HCT116 (cell line): Measurements from ENCODE around the gene ST7.
"Not testable (repeated sequence)": the region's sequence is repeated elsewhere in the genome, so short reads cannot be mapped to it uniquely, and the experiment has no call there.

Experiments
- ATF3 ChIP-seq: IDR thresholded peaks from 2 replicates; pipeline ENCODE4 v1.6.1; 2012
- CEBPB ChIP-seq: IDR thresholded peaks from 2 replicates; pipeline ENCODE4 v1.6.1; 2012; ENCODE audit warnings: low read depth
- ELF1 ChIP-seq: IDR thresholded peaks from 2 replicates; pipeline ENCODE4 v1.6.1; 2012; ENCODE audit warnings: low read depth, borderline replicate concordance
- JUND ChIP-seq: IDR thresholded peaks from 2 replicates; pipeline ENCODE4 v1.6.1; 2012
- POLR2A ChIP-seq: IDR thresholded peaks from 2 replicates; pipeline ENCODE4 v1.7.0; 2011; ENCODE audit warnings: borderline replicate concordance; ENCODE audit not compliant: insufficient read depth, insufficient read length; ENCODE audit errors: extremely low read depth
- REST ChIP-seq: IDR thresholded peaks from 2 replicates; pipeline ENCODE4 v1.6.1; 2012; ENCODE audit warnings: low read depth
- SIN3A ChIP-seq: IDR thresholded peaks from 2 replicates; pipeline ENCODE4 v1.6.1; 2012; ENCODE audit warnings: low read depth
- YY1 ChIP-seq: IDR thresholded peaks from 2 replicates; pipeline ENCODE4 v1.6.1; 2011; ENCODE audit warnings: low read length, low read depth, moderate library complexity, mild to moderate bottlenecking; ENCODE audit not compliant: insufficient replicate concordance; ENCODE audit errors: extremely low read depth
- TF ChIP-seq, protein P1 (sequence below), 3 experiments: fragments of 200-600 bp in 1 of 3; sonication (generic) in 1 of 3; IDR thresholded peaks in 2 of 3; conservative IDR thresholded peaks in 1 of 3; 2 replicates each; pipeline ENCODE4 v1.5.1; 2012 to 2017; ENCODE audit warnings: low read depth in 2 of 3, low read length in 2 of 3, antibody characterized with exemption in 1 of 3, borderline replicate concordance in 1 of 3, control low read depth in 1 of 3, mild to moderate bottlenecking in 1 of 3, mixed read lengths in 1 of 3, mixed run types in 1 of 3, moderate library complexity in 1 of 3; ENCODE audit not compliant: insufficient read depth in 1 of 3
- TF ChIP-seq, protein P2 (sequence below): IDR thresholded peaks from 2 replicates; pipeline ENCODE4 v1.6.1; 2012

GRCh38 chr7:116936844-116937243, 16.5 kb upstream of the ST7 start:
- TF ChIP-seq REST, POLR2A, ELF1, CEBPB, SIN3A, YY1, ATF3, JUND: not testable (repeated sequence)
- TF ChIP-seq, protein P1, sequence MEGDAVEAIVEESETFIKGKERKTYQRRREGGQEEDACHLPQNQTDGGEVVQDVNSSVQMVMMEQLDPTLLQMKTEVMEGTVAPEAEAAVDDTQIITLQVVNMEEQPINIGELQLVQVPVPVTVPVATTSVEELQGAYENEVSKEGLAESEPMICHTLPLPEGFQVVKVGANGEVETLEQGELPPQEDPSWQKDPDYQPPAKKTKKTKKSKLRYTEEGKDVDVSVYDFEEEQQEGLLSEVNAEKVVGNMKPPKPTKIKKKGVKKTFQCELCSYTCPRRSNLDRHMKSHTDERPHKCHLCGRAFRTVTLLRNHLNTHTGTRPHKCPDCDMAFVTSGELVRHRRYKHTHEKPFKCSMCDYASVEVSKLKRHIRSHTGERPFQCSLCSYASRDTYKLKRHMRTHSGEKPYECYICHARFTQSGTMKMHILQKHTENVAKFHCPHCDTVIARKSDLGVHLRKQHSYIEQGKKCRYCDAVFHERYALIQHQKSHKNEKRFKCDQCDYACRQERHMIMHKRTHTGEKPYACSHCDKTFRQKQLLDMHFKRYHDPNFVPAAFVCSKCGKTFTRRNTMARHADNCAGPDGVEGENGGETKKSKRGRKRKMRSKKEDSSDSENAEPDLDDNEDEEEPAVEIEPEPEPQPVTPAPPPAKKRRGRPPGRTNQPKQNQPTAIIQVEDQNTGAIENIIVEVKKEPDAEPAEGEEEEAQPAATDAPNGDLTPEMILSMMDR (IDR thresholded peaks at IDR 0.05 in 2 of 3, conservative IDR thresholded peaks at IDR 0.05 in 1 of 3; ENCODE audit: borderline replicate concordance in 1 of 3, insufficient read depth in 1 of 3, low read depth in 2 of 3, low read length in 2 of 3), result not testable (repeated sequence)
- TF ChIP-seq, protein P2, sequence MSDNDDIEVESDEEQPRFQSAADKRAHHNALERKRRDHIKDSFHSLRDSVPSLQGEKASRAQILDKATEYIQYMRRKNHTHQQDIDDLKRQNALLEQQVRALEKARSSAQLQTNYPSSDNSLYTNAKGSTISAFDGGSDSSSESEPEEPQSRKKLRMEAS, result not testable (repeated sequence)
